A549 (cell line): ENCODE measurements around the gene UGT1A4.

Source experiments
- CHD2 ChIP-seq: fragments of 150-350 bp; IDR thresholded peaks from 2 replicates; pipeline ENCODE4 v1.6.1; 2014; ENCODE audit warnings: low read length; ENCODE audit not compliant: partially characterized antibody
- HDAC2 ChIP-seq: fragments of 200-600 bp; sonication (generic); IDR thresholded peaks from 2 replicates; pipeline ENCODE4 v1.6.1; 2016
- JUN ChIP-seq, 2 experiments: fragments of >200 bp; sonication (Bioruptor Twin); formaldehyde crosslinking; IDR thresholded peaks; 2 replicates in 1 of 2; 3 replicates in 1 of 2; pipeline ENCODE4 v1.6.1; 2016 to 2017
- KDM1A ChIP-seq: fragments of 200-600 bp; sonication (generic); IDR thresholded peaks from 2 replicates; pipeline ENCODE4 v1.6.1; 2016; ENCODE audit warnings: low read depth, mild to moderate bottlenecking
- MAFK ChIP-seq: fragments of 450-650 bp; IDR thresholded peaks from 2 replicates; pipeline ENCODE4 v1.6.1; 2014; ENCODE audit not compliant: partially characterized antibody
- MAZ ChIP-seq: fragments of 150-350 bp; IDR thresholded peaks from 2 replicates; pipeline ENCODE4 v1.6.1; 2014; ENCODE audit warnings: antibody characterized with exemption, low read depth, low read length, borderline replicate concordance
- NPAS2 ChIP-seq: fragments of 250-450 bp; sonication (Bioruptor Pico); IDR thresholded peaks from 2 replicates; pipeline ENCODE4 v1.8.0; 2022; ENCODE audit warnings: mild to moderate bottlenecking, moderate library complexity, borderline replicate concordance
- USF2 ChIP-seq: fragments of 450-650 bp; IDR thresholded peaks from 2 replicates; pipeline ENCODE4 v1.6.1; 2014; ENCODE audit warnings: antibody characterized with exemption
- TF ChIP-seq, protein P1 (sequence below): fragments of >200 bp; sonication (Bioruptor Twin); formaldehyde crosslinking; IDR thresholded peaks from 3 replicates; pipeline ENCODE4 v1.5.1; 2016
- TF ChIP-seq, protein P2 (sequence below): IDR thresholded peaks from 2 replicates; pipeline ENCODE4 v1.6.1; 2012

- TF ChIP-seq MAFK (no peak), NPAS2 (no peak), HDAC2 (no peak), CHD2 (no peak), MAZ (no peak), KDM1A (no peak), USF2 (no peak), JUN (IDR thresholded peaks at IDR 0.05) (no peak)
- TF ChIP-seq, protein P1, sequence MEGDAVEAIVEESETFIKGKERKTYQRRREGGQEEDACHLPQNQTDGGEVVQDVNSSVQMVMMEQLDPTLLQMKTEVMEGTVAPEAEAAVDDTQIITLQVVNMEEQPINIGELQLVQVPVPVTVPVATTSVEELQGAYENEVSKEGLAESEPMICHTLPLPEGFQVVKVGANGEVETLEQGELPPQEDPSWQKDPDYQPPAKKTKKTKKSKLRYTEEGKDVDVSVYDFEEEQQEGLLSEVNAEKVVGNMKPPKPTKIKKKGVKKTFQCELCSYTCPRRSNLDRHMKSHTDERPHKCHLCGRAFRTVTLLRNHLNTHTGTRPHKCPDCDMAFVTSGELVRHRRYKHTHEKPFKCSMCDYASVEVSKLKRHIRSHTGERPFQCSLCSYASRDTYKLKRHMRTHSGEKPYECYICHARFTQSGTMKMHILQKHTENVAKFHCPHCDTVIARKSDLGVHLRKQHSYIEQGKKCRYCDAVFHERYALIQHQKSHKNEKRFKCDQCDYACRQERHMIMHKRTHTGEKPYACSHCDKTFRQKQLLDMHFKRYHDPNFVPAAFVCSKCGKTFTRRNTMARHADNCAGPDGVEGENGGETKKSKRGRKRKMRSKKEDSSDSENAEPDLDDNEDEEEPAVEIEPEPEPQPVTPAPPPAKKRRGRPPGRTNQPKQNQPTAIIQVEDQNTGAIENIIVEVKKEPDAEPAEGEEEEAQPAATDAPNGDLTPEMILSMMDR, result no peak
- TF ChIP-seq, protein P2, sequence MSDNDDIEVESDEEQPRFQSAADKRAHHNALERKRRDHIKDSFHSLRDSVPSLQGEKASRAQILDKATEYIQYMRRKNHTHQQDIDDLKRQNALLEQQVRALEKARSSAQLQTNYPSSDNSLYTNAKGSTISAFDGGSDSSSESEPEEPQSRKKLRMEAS, result no peak
Measured at GRCh38 chr2:233684640-233685039, 33.9 kb upstream of the UGT1A4 start.
